HG03139 (cell line): ENCODE results near the gene LAMA4.

Experiments
- ATAC-seq: cut with Tn5 transposase; IDR thresholded peaks from one replicate; pipeline ENCODE4 v1.9.1; 2021; ENCODE audit not compliant: unreplicated experiment

LAMA4 gene

GRCh38 chr6:112253841-112254816 is at the start of gene LAMA4:
Gene LAMA4 (minus strand): TSS chr6:112254567. CDS start chr6:112254150, 417 bp downstream.
- ATAC-seq, result no peak

- ATAC-seq, result no peak
Observed at GRCh38 chr6:112302142-112302705, 47.9 kb upstream of the LAMA4 start.

- ATAC-seq, result no peak
Observed at GRCh38 chr6:112300896-112301295, 46.5 kb upstream of the LAMA4 start.

GRCh38 chr6:112298816-112299281 is 44.5 kb upstream of the LAMA4 start:
- no peak for ATAC-seq

GRCh38 chr6:112298021-112298745 is 43.8 kb upstream of the LAMA4 start:
- no peak for ATAC-seq

- no peak for ATAC-seq
Observed at GRCh38 chr6:112296694-112297093, 42.3 kb upstream of the LAMA4 start.

- no peak for ATAC-seq
Observed at GRCh38 chr6:112296122-112296521, 41.8 kb upstream of the LAMA4 start.

GRCh38 chr6:112291161-112291762 is 36.9 kb upstream of the LAMA4 start:
- ATAC-seq, result no peak

GRCh38 chr6:112289038-112289566 is 34.7 kb upstream of the LAMA4 start:
- no peak for ATAC-seq

- ATAC-seq, result no peak
Observed at GRCh38 chr6:112288475-112288874, 34.1 kb upstream of the LAMA4 start.

GRCh38 chr6:112287577-112288225 is 33.3 kb upstream of the LAMA4 start:
- ATAC-seq, result no peak

GRCh38 chr6:112286500-112287144 is 32.3 kb upstream of the LAMA4 start:
- ATAC-seq, result no peak

GRCh38 chr6:112286010-112286409 is 31.6 kb upstream of the LAMA4 start:
- peak; percentile 76 for ATAC-seq

- no peak for ATAC-seq
Observed at GRCh38 chr6:112284603-112285002, 30.2 kb upstream of the LAMA4 start.

- ATAC-seq, result no peak
Observed at GRCh38 chr6:112283621-112284020, 29.3 kb upstream of the LAMA4 start.

- no peak for ATAC-seq
Observed at GRCh38 chr6:112281821-112282615, 27.7 kb upstream of the LAMA4 start.

- ATAC-seq, result no peak
Observed at GRCh38 chr6:112279031-112279935, 24.9 kb upstream of the LAMA4 start.

- no peak for ATAC-seq
Observed at GRCh38 chr6:112275365-112275764, 21.0 kb upstream of the LAMA4 start.
